C1 segment of cervical spinal cord (tissue), 14 donors: ENCODE data around the gene PDRG1.

Experiments used
- DNase-seq, 14 donors: peaks; one replicate each; lab custom pipeline; 2025; lab: John Stamatoyannopoulos, UW

PDRG1 gene

DNA sequence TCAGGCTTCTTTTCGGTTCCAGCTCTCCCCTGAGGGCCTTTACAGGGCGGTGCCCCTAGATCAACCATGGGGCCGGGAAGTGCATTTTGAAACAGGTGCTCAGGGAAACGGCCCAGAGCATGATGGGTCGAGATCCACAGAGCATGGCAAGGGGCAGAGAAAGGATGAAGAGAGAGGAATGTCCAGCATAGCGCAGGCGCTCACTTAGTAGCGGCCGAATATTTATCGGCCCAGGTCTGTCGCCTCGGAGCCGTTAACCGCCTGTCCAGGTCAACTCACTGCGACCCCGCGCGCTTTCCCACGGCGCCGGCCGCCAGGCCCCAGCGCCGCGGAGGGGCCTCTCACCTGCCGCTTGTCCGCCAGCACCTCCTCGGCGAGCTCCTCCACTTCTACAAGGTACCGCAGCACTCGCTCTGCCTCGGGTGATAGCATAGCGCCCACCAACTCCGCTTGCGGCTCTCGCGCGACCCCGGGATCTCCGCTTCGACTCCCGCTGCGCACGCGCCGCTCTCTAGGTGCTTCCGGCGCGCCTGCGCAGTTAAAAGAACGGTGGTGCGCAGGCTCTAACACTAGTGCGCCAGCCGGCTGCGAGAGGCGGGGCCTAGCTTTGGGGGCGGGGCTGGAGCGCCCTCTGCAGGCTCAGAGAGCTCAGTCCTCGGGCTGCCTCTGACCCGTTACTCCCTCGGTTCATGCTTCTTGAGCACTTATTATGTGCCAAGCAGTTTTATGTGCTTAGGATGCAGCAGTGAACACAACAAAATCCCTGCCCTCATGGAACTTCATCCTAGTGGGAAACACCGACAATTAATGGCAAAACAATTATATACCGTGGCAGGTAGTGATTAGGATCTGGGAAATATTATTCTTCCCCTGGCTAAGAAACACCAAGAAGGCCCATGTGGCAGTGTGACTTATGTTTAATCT, at the start of gene PDRG1:
PDRG1 (minus strand) TSS at position 517 of the 924 bp plus-strand sequence; CDS start at position 432, 85 bp downstream.
- peak; percentile 30 to 96 (median 81) for DNase-seq

DNA sequence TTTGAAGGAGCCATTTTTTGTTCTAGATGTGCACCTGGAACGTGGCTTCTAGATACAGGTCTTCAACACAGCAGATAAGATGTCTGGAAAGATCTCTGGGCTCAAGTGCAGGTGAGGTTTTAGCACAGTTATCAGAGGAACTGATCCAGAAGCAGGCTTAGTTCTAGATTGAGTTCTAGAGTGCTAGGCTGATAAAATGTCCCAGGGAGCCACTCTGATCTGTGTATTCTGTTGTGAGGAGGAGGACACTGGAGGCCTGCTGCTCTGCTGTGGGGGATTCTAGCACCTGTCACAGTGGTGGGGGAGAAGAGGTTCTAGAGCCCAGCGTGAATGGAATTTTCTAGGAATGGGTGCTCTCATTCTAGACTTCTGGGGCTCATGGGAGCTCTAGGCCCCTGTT, 46.4 kb upstream of the PDRG1 start:
- no peak for DNase-seq

DNA sequence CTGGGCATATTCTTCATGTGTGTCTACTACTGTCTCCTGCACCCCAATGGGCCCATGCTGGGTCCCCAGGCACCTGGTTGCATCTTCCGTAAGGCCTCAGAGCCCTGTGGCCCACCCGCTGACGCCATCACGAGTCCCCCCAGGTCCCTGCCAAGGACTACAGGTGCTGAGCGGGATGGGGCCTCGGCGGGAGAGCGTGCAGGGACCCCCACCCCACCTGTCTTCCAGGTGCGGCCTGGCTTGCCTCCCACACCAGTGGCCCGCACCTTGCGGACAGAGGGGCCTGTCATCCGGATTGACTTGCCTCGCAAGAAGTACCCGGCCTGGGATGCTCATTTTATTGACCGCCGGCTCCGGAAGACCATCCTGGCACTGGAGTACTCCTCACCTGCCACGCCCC, 45.1 kb upstream of the PDRG1 start:
- no peak for DNase-seq

DNA sequence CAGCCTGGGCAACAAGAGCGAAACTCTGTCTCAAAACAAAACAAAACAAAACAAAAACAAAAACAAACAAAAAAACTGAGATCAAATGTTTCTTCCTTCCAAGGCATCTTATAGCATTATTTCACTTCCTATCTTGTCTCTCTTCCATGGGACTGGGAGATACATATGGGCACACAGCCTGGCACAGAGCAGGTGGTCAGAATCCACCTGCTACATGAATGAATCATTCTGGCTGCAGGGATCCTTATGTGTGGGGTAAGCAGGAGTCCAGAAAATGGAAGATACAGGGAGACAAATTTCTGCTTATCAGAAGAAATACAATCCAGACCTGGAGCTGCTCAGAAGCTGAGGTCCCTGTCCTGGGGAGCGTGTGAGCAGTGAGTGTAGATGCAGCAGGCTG, 40.2 kb upstream of the PDRG1 start:
- peak in 1 of 14 donors; percentile 86 for DNase-seq

DNA sequence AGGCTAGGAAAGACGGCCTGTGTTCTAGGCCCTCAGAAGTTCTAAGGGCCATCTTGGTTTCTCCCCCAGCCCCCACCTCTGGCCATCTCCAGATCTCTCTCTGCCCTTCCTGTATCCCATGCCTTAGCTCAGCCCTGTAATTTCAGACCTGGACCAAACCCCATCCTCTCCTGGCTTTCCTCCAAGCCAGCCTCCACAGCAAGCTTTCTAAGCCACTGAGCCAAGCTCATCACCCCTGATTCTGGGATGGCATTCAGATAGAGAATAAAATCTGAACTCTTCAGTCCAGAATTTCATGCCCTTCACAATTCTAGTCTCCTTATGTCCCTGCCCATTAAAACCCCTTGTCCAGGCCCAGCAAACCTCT, 39.5 kb upstream of the PDRG1 start:
- DNase-seq: peak in 1 of 14 donors; percentile 86

DNA sequence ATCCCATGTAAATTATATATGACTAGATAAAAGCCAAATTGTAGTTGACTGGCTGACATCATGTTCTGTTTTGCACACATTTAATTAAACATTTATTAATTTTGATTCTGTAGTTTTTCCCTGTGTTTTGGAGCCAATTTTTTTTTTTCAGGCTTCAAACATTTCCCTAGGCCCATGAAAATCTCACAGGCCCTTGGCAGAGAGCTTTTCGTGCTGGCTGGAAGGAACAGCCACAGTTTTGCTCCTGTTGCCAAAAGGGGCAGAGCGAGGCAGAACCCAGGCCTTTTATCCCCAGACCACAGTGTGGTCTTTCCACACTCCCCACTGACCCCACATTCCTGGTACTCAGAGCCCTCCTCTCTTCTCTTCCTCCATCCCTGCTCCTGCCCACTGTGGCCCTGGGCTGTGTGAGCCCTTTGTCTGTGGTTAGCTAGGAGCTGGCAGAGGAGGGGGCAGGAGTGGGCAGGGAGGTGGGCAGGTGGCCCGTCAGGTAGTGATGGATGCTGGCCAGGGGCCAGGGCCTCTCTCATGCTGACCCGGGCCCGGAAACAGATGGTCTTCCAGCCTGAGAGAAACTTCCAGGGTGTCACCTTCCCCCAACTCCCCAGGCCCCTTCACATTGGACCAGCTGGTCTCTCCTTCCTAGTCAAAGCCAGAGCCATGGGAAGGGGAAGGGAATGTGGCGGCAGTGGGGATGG, 38.9 kb upstream of the PDRG1 start:
- peak in 2 of 14 donors; percentile 31 to 86 for DNase-seq

DNA sequence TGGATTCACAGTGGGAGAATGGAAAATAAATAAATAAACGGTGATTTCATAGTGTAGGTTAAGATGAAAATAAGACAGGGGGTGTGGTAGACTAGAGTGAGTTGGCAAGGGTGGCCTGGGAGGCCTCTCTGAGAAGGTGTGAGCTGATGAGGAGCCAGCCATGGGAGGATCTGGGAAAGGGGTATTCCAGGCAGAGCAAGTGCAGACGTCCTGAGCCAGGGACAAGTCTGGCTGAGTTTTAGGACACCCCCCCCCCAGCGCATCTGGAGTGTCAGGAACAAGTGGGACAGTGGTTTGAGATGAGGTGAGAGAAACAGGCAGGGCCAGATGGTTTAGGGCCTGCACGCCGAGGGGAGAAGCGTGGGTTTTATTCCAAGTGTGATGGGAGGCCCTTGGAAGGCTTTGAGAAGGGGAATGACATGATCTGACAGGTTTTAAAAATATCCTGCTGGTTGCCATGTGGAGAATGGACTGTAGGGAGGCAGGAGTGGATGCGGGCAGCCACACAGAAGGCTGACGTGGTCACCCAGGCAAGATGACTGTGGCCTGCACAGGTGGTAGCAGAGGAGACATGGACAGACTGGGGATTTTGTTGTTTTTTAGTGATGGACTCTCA, 37.3 kb upstream of the PDRG1 start:
- DNase-seq: peak in 1 of 14 donors; percentile 75

DNA sequence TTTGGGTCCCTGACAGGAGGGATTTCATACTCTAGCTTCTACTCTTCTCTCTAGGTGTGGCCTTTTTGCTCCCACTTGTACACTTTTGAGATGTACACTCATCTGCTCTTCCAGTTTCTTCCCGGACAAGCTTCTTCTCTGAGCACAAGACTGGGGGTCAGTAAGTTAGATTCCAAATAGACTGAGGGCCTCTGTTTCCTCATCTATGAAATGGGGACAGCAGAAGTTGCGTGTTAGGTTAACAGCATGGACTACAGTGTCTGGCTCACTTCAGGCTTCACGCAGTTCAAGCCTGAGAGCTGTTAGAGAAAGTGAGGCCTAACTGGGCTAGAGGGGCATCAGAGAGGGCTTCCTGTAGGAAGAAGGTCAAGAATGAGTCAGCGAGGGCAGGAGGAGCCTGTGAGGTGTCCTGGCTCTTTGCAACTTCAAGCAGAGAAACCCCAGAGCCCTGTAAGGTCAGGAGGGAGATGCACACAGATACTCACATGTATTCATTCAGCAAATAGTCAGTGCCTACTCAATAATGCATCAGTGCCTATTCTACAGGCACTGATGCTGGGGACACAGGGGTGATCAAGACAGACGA, 36.7 kb upstream of the PDRG1 start:
- no peak for DNase-seq

DNA sequence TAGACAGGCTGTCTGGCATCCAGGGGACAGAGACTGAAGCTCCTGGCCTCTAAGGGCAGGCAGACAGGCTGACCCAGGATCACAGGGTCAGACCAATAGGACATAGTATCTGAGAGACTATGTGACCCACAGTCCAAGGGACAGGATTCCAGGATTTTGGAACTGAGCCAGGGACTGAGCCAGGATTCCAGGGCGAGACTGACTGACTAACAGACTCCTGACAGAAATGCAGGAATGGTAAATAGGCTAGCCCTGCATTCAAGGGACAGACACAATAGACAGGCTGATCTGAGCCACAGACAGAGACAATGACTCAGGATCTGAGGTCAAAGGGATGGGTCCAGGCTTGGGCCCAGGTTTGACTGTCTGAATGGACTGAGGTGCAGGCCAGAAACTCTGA, 35.9 kb upstream of the PDRG1 start:
- no peak for DNase-seq

DNA sequence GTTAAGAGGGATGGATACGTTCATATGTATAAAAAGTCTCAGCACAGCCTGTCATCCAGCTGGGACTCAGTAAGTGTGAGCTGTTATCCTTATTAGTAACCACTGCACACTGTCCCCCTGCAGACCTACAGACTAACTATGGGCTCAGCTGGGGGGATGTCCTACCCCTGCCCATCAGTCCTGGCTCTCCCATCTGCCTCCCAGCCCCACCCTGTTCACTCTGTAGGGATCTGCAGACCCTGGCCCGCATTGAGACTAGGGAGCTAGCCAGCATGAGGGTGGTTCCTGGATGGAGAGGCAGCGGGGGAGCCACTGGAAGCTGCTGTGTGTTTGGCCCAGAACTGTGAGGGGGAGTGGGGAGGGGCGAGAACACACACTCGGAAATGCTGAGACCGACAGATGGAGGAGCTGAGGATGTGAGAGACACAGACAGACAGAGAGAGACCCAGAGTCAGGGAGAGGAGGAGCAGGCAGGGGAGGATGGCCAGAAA, 33.2 kb upstream of the PDRG1 start:
- peak in 1 of 14 donors; percentile 39 for DNase-seq

DNA sequence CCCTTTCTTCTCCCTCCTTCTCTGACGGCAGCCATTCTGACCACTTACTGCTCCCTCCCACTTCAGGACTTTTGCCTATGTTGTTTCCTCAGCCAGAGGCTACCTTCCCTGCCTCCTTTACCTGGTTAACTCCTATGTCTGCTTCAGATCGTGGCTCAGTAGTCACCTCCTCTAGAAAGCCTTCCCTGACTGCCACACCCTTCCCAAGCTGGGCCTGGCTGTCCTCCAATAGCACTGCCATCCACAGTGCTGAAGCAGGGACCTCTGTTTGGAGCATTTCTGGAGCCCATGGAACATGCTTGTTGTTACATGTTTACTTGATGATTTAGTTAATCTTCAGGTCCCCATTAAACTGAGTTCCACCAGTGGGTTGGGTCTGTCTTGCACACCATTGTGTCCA, 29.9 kb upstream of the PDRG1 start:
- DNase-seq: no peak

DNA sequence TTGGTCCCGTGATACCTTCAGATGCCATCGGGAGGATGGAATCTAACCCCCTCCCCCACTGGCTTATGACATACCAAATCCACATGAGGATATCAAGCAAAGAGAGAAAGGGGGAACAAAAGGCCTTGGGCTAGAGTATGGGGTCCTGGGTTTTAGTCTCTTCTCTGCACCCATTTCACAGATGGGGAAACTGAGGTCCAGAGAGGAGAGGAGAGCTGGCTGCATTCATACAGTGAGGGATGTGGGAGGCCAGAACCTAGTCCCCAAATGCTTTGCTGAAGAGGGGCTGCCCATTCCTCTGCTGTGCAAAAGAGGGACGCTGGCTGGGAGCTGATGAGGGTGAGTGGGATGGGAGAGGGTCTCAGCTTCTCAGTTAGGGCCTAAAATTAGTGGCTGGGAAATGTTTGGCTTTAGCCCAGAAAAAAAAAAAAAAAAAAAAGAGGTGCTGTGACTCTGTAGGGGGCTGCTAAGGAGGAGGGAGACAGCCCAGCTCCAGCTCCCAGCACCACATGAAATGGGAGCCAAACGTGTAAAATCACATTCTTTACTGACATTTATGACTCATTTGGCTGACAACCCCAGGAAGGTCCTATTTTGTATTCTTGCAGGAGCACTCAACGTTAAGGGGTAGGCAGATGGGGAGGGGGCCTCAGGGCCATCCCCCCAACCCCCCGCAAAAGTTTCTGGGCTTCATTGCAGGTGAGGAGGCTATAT, 28.0 kb upstream of the PDRG1 start:
- no peak for DNase-seq

DNA sequence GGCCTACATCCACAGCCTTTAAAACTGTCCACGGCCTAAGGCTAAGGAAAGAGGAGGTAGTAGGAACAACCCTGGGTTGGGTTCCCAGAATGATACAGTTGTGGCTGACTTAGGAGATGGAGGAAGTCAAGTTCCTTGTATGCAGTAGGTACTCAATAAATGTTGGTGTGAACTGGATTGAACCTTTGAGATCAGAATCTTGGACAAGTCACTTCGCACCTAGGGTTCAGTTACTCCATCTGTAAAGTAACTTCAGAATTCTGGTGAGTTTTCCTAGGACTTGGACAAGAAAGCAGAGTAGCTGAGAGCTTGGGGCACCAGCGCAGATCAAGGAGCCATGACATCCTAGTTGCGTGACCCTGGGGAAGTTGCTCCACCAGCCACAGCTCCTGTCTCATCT, 25.2 kb upstream of the PDRG1 start:
- DNase-seq: no peak

DNA sequence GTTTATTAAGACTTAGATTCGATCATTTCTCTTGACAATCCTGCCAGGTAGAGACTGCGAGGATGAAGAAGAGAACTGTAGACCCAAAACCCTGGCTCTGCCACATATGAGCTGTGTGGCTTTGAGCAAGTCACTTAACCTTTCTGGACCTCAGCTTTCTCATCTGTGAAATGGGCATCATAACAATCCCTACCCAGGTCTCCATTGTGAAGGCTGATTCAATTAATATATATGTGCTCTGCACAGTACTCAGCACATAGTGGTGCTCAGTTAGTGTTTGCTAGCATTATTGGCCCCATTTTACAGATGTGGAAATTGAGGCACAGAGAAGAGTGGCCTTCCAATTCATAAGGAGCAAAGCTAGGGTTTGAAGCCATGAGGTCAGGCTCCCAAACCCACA, 24.0 kb upstream of the PDRG1 start:
- no peak for DNase-seq

DNA sequence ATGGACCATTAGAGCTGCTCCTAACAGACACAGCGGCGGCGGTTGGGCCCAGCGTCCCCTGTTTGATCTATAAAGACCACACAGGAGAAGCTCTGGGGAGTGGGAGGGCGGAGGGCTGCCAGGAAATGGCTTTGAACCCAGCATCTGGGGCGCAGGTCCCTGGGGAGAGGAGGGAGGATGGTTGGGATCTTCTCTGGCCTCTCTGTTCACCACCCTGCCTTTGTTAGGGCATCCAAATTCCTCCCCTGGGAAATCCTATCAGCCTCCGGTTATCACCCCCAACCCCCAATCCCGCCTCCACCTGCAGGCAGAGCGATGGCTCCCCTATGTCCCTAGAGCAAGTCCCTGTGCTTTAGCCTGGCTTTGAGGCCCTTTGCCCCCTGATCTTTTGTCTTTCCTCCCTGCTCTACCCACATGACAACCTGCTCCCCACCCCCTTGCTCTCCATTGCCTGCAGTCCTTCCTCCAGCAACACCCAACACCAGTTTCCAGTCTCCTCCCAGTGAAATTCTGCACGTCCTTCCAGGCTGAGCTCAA, 23.2 kb upstream of the PDRG1 start:
- DNase-seq: peak in 1 of 14 donors; percentile 20

DNA sequence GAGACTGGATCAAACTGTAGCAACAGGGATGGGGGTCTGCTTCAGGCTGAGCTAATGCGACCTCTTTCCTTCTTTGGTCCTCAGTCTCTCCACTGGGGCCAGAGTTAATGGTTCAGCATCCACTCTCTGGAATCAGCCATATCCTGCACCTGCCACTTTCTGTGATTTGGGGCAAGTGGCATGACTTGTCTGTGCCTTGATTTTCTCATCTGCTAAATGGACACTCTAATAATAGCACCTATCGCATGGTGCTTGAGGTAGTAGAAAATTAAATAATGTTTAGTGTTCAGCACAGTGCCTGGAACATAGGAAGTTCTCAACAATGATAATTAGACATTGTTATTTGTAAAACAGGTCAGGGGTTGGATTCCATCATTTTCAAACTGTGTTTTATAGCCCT, 22.4 kb upstream of the PDRG1 start:
- DNase-seq: no peak

DNA sequence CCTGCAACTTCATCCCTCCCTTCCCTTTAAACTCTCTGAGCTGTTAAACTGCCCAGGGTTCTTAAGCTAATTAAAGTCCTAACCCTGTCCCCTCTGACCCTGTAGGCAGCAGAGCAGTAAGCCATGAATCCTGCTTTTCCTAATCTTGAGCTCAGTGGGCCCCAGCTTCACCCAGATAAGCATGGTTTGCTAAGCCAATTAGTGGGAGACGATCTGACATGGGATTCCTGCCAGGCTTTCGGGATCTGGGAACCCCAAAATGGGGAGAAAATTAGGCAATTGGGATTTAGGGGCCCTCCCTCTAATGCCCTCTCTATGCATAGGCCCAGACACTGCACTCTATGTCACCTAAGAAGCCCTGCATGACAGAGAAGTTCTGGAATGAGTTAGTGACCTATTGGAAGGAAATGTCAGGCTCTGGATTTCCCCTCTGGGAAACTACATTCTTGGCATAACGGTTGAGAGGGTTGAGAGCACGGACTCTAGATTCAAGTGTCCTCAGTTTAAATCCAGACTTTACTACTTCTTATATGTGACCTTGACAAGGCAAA, 20.7 kb upstream of the PDRG1 start:
- DNase-seq: no peak

DNA sequence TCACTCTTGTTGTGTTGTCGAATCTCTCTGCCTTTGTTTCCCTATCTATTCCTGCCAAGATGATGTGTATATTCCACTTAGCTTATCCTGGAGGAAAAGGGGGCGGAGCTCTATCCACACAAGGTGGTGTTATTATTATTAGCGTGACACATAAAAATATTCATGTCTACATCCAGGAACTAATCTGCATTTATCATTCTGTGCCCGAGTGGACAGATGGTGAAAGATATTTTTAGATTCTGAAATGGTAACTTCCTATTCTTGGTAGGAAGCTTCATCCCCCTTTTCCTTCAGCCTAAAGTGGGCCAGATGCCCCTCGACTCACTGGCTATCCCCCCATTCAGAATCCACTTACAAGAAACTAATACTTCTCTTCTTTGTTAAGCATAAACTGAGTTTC, 18.1 kb upstream of the PDRG1 start:
- DNase-seq: peak in 1 of 14 donors; percentile 79

DNA sequence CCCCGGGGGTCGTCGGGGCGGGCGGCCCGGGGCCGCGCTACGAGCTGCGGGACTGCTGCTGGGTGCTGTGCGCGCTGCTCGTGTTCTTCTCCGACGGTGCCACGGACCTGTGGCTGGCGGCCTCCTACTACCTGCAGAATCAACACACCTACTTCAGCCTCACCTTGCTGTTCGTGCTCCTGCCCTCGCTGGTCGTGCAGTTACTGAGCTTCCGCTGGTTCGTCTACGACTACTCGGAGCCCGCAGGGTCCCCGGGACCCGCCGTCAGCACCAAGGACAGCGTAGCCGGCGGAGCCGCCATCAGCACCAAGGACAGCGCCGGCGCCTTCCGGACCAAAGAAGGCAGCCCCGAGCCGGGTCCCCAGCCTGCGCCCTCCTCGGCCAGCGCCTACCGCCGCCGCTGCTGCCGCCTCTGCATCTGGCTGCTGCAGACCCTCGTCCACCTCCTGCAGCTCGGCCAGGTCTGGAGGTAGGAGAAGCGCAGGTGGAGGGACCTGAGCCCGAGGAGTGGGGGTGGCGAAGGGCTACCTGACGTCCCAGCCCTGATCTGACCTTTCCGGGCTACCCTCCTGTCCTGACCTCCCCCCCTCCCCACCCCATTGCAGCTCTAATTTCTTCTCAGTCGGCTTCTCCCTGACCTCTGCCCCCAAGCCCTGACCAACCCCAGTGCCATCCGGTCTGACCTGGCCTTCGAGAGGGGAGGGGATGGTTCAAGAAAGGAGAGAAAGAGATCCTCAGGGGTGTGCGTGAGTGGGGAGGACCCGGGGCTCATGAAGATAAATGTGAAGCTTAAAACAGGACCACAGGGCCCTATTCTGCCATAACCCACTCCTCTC, 16.7 kb upstream of the PDRG1 start:
- peak in 12 of 14 donors; percentile 5 to 60 (median 32) for DNase-seq

DNA sequence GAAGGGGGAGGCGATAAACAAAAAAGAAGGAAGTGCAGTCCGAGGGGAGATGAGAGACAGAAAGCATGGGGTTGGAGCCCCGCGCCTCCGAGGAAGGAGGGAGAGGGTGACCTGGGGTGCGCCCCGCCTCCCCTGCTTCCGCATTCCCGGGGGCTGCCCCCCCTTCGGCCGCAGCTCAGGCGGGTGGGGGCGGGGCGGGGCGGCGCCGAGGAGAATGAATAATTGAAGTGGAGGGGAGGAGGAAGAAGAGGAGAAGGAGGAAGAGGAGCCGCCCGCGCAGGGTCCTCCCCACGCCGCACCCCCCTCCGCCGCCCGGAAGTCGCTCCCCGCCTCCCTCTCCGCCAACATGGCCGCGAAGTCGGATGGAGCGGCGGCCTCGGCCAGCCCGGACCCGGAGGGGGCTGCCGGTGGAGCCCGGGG, 16.0 kb upstream of the PDRG1 start, which contains the start of gene XKR7:
XKR7 (plus strand) TSS at position 322 of the 420 bp plus-strand sequence; CDS start at position 347, 25 bp downstream.
- DNase-seq: peak in 1 of 14 donors; percentile 71
